Measurements from ENCODE around the gene ZFP1. TPM values are rescaled to one million over a fixed set of nuclear protein-coding genes. Genes with fewer than 3 reads are reported as not detected.
"Not testable (repeated sequence)": the region's sequence is repeated elsewhere in the genome, so short reads cannot be mapped to it uniquely, and the experiment has no call there.

The ZFP1 gene
- total RNA-seq, 1 donor, result 16.2 TPM

GRCh38 chr16:75206749-75207451, 58.6 kb downstream of the ZFP1 start, which contains the start of gene CTRB2:
Gene CTRB2 (minus strand): TSS chr16:75207161. CDS start chr16:75207141, 20 bp downstream.
- H3K4me3 ChIP-seq (ENCODE audit: low read depth, low read length), result no peak within 1 kb of the TSS
- no peak for DNase-seq (ENCODE audit: low read depth)
- no peak for TF ChIP-seq CTCF (IDR thresholded peaks at IDR 0.05; ENCODE audit: insufficient read depth, low read length)

- TF ChIP-seq CTCF (IDR thresholded peaks at IDR 0.05; ENCODE audit: insufficient read depth, low read length), result no peak
- no peak for DNase-seq (ENCODE audit: low read depth)
- H3K4me3 ChIP-seq (ENCODE audit: low read depth, low read length), result no peak overlapping the region
These were observed 59.5 kb downstream of the ZFP1 start for GRCh38 chr16:75207831-75208230.

GRCh38 chr16:75208242-75208825, 60.0 kb downstream of the ZFP1 start:
- no peak for DNase-seq (ENCODE audit: low read depth)
- TF ChIP-seq CTCF (IDR thresholded peaks at IDR 0.05; ENCODE audit: insufficient read depth, low read length), result no peak
- no peak overlapping the region for H3K4me3 ChIP-seq (ENCODE audit: low read depth, low read length)

GRCh38 chr16:75208861-75209505, 60.7 kb downstream of the ZFP1 start:
- no peak for TF ChIP-seq CTCF (IDR thresholded peaks at IDR 0.05; ENCODE audit: insufficient read depth, low read length)
- no peak overlapping the region for H3K4me3 ChIP-seq (ENCODE audit: low read depth, low read length)
- no peak for DNase-seq (ENCODE audit: low read depth)

GRCh38 chr16:75209514-75209913, 61.2 kb downstream of the ZFP1 start:
- not testable (repeated sequence) for DNase-seq (ENCODE audit: low read depth); H3K4me3 ChIP-seq (ENCODE audit: low read depth, low read length)

GRCh38 chr16:75209944-75210343, 61.6 kb downstream of the ZFP1 start:
- no peak overlapping the region for H3K4me3 ChIP-seq (ENCODE audit: low read depth, low read length)
- DNase-seq (ENCODE audit: low read depth), result no peak
- TF ChIP-seq CTCF (IDR thresholded peaks at IDR 0.05; ENCODE audit: insufficient read depth, low read length), result no peak

GRCh38 chr16:75211286-75211685, 63.0 kb downstream of the ZFP1 start:
- H3K4me3 ChIP-seq (ENCODE audit: low read depth, low read length); DNase-seq (ENCODE audit: low read depth): not testable (repeated sequence)
